Measurements from ENCODE around the gene STRN3.

GRCh38 chr14:30957813-30958370 lies 68.3 kb downstream of the STRN3 start:
- TF ChIP-seq POLR2A (IDR thresholded peaks at IDR 0.05) (no peak), CTCF (IDR thresholded peaks at IDR 0.05) (no peak), EP300 (IDR thresholded peaks at IDR 0.05) (no peak)

Data from gastroesophageal sphincter (tissue), 3 donors.